Fibroblast of pulmonary artery (primary cell): ENCODE results near the gene TIAM2.

ENCODE experiments used
- DNase-seq: peaks from one replicate; pipeline ENCODE4 v3.0.0-alpha.2; 2010; ENCODE audit warnings: low read depth
- H3K4me3 ChIP-seq: replicated peaks from 2 replicates; pipeline ENCODE4 v1.5.1; 2011; ENCODE audit warnings: low read depth, mild to moderate bottlenecking, control low read depth, low read length, moderate library complexity
- TF ChIP-seq, protein P1 (sequence below): IDR thresholded peaks from 2 replicates; pipeline ENCODE4 v1.5.1; 2011; ENCODE audit warnings: mild to moderate bottlenecking, control low read depth, low read length, inconsistent platforms; ENCODE audit errors: missing control alignments

The TIAM2 gene

DNA sequence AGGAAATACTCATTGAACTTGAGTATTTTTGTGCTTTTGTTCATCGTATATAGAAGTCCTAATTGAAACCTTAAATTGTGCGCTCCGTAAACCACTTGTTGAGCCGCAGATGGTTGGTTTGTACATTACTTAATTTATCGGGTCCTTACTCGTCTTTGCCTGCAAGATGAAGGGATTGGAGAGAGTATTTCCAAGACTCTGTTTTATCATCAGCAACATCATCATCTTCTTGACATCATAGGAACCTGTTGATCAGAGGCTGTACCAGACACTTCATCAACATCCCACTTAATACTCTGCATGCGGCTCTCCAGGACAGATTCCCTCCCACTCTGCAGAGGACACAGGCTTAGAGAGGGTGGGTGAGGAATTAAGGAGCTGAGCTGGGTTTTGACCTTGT, 28.6 kb downstream of the TIAM2 start:
- H3K4me3 ChIP-seq: no peak overlapping the region
- TF ChIP-seq, protein P1, sequence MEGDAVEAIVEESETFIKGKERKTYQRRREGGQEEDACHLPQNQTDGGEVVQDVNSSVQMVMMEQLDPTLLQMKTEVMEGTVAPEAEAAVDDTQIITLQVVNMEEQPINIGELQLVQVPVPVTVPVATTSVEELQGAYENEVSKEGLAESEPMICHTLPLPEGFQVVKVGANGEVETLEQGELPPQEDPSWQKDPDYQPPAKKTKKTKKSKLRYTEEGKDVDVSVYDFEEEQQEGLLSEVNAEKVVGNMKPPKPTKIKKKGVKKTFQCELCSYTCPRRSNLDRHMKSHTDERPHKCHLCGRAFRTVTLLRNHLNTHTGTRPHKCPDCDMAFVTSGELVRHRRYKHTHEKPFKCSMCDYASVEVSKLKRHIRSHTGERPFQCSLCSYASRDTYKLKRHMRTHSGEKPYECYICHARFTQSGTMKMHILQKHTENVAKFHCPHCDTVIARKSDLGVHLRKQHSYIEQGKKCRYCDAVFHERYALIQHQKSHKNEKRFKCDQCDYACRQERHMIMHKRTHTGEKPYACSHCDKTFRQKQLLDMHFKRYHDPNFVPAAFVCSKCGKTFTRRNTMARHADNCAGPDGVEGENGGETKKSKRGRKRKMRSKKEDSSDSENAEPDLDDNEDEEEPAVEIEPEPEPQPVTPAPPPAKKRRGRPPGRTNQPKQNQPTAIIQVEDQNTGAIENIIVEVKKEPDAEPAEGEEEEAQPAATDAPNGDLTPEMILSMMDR: no peak
- DNase-seq: no peak

DNA sequence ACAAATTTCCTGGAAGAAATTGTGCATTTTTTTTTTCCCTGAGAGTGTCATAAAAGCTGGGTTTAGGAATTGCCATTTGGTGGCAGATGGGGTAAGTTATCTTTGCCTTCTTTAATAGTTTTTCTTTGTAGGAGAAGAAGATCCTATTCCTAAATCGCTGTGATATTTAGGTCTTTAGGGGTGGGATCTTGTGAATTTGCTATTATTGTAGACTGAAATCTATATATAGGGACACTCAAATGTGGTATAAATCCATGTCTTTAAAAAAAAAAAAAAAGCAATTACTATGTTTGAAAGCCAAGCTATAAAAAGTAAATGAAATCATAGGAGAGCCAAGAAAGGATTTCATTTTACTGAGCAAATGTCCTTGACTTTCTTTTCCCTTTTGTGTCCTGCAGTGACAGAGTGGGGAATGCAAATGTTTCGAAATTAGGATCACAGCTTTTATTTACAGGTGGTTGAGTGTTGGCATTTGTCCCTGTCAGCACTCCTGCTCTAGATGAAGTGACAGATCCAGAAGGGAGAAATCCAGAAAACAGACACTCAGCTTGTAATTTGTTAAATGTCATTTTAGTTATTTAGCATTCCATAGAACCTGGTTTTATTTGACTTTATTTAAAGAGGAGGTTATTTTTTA, 29.4 kb downstream of the TIAM2 start:
- TF ChIP-seq, protein P1: no peak
- no peak overlapping the region for H3K4me3 ChIP-seq
- DNase-seq: no peak

DNA sequence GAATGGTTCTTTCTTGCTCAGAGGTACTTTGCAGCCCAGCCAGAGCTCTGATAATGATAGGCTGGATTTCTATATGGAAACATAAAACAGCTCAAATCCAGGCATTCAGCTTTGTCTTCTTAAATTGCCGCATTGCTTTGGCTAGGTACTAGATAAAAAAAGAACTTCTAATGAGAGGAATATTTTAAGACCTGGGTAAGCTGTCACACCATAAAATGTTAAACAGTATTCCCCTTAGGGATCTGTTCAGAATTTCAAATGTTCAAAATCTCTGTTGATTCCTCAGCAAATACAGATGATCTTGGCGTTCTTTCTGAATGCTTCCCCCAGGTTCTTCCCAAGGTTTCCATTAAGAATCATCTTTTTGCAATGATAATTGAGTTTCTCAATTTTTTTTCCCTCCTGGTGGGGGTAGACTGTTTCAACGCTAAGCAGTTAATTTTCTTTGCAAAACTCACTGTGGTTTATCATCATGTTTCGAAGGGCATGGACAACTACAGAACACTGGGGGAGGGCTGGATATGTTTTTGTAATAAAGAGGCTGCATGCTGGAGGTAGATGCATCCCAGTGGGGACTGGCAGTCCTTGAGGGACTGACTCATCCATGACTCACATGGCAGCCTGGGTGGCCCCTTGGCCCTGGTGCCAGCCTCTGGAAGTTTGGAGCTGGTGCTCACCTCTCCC, 31.0 kb downstream of the TIAM2 start:
- TF ChIP-seq, protein P1: no peak
- peak; percentile 84 for DNase-seq
- no peak overlapping the region for H3K4me3 ChIP-seq

DNA sequence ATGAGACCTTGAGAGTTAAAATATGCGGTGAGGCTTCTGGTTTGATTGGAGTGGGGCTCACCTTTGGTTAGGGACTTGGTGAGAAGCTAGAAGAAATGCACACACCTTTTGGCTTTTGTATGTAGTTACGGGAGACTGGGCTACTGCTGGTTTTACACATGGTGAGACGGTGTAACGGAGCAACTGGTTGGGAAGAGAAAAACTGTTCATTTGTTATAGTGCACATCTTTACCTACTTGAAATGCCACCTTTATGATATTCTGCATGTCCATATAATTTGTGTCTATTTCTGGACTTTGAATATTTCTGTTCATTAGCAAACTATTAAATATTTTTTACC, 31.6 kb downstream of the TIAM2 start:
- TF ChIP-seq, protein P1: no peak
- no peak overlapping the region for H3K4me3 ChIP-seq
- DNase-seq: no peak

DNA sequence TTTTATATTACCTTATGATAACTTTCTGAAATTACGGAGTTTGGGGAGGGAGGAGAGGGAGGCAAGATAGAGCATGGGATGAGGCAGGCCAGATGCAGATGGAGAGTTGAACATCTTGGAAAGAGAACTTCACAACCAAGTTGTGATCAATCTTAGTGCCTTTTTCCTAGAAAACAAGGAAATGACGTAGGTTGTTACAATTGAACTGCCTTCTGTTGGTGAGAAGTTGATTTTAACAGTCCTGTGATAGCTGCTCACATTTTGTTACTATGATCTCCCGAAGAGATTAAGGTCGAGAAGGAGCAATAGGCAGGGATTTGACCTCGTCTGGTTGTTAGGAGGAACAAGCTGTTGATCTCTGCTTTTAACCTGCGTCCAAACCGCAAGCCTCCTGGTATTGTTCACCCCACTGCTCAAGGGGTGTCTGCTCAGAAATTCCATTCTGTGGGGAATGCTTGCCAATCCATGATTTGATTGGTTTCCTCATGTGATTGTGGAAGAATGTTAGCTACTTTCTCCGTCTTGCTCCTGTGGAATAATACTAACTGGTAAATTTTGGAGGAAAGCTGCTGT, 35.1 kb downstream of the TIAM2 start:
- no peak for DNase-seq
- no peak overlapping the region for H3K4me3 ChIP-seq
- TF ChIP-seq, protein P1: no peak

DNA sequence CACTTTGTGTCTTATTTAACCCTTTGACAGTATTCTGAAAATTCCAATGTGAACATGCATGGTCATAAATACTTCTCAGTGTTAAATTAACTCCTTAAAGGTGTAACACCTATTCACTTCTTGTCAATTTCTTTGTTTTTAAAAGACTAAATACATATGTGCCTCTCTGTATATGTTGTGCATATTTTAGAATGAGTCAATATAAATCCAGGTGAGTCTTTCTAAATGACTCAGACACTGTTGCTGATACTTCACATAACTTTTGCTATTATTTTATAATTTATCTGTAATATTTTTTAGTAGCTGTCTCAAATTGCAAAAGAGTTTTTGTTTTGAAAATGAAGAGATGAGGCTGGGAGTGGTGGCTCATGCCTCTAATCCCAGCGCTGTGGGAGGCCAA, 36.0 kb downstream of the TIAM2 start:
- H3K4me3 ChIP-seq: no peak overlapping the region
- TF ChIP-seq, protein P1: no peak
- no peak for DNase-seq
